ENCODE data around the gene HSPA1B.

DNA sequence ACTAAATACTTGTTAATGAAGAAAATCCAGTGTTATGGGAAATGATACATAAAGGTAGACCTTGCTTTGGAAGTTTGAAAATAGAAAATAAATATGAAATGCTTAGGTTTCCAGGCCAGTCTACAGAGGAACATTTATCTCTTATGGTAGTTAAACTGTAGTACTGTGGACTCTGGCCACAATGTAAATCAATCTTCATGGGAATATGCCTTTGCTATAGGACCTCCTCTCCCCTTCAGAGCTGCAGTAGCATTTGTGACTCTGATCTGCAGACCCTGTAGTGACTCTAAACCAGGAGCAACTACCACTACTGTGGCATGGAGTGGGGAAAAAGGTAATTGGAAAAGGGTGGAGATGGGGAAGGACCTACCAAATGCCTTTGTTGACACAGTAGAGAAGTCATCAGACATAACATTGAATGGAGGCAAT, 7.7 kb upstream of the HSPA1B start:
- TF ChIP-seq, protein P1, sequence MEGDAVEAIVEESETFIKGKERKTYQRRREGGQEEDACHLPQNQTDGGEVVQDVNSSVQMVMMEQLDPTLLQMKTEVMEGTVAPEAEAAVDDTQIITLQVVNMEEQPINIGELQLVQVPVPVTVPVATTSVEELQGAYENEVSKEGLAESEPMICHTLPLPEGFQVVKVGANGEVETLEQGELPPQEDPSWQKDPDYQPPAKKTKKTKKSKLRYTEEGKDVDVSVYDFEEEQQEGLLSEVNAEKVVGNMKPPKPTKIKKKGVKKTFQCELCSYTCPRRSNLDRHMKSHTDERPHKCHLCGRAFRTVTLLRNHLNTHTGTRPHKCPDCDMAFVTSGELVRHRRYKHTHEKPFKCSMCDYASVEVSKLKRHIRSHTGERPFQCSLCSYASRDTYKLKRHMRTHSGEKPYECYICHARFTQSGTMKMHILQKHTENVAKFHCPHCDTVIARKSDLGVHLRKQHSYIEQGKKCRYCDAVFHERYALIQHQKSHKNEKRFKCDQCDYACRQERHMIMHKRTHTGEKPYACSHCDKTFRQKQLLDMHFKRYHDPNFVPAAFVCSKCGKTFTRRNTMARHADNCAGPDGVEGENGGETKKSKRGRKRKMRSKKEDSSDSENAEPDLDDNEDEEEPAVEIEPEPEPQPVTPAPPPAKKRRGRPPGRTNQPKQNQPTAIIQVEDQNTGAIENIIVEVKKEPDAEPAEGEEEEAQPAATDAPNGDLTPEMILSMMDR (conservative IDR thresholded peaks at IDR 0.05; ENCODE audit: low read depth, low read length): no peak
- TF ChIP-seq EZH2 (IDR thresholded peaks at IDR 0.05; ENCODE audit: borderline replicate concordance, low read depth, low read length, poor library complexity, severe bottlenecking): no peak

Measured in A673 (cell line).